ENCODE measurements around the gene VPS41. TPM values are rescaled to one million over a fixed set of nuclear protein-coding genes. Genes with fewer than 3 reads are reported as not detected.
A peak's percentile ranks its signal among the peaks of the same experiment; 100 is the strongest.

VPS41 gene
- total RNA-seq, 1 experiment from 2014 or later: 31.4 TPM

DNA sequence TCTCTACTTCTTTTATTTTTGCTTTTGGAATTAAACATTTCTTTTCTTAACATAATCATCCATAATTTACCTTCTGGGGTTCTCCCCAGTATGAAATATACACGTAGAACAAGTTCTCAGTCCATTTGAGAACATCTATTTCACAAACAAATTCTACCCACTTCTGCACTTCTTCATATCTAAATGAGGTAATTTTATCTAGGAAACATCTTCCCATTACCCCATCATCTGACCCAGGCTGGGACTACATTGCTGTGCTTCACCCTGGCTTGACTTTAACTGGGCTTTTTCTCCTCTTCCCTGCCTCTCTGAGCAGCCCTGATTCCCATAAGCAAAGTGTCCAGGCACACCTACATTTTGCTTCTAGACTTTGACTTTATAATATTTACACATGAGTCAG, 234.5 kb downstream of the VPS41 start:
- Mint-ChIP-seq H3K4me3 (ENCODE audit: unreplicated experiment) (no peak overlapping the region), H3K36me3 (ENCODE audit: insufficient read depth, unreplicated experiment) (no peaks in the 10 kb centered on the region), H3K27me3 (ENCODE audit: insufficient read depth, unreplicated experiment) (no peaks in the 10 kb centered on the region), H3K9me3 (ENCODE audit: unreplicated experiment) (no peaks in the 10 kb centered on the region), H3K4me1 (ENCODE audit: insufficient read depth, unreplicated experiment) (peaks cover 34% of the 10 kb centered on the region), H3K27ac (ENCODE audit: low read depth, unreplicated experiment) (peak overlapping the region; percentile 76)
- TF ChIP-seq, protein P1, sequence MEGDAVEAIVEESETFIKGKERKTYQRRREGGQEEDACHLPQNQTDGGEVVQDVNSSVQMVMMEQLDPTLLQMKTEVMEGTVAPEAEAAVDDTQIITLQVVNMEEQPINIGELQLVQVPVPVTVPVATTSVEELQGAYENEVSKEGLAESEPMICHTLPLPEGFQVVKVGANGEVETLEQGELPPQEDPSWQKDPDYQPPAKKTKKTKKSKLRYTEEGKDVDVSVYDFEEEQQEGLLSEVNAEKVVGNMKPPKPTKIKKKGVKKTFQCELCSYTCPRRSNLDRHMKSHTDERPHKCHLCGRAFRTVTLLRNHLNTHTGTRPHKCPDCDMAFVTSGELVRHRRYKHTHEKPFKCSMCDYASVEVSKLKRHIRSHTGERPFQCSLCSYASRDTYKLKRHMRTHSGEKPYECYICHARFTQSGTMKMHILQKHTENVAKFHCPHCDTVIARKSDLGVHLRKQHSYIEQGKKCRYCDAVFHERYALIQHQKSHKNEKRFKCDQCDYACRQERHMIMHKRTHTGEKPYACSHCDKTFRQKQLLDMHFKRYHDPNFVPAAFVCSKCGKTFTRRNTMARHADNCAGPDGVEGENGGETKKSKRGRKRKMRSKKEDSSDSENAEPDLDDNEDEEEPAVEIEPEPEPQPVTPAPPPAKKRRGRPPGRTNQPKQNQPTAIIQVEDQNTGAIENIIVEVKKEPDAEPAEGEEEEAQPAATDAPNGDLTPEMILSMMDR (IDR thresholded peaks at IDR 0.05; ENCODE audit: unreplicated experiment): no peak
- DNase-seq (ENCODE audit: unreplicated experiment): no peak
- BruUV-seq (replicated peaks): no TSS peak
- intact Hi-C loops (cut with micrococcal nuclease): loop anchor here (5.0 kb wide), 1 partner anchor 73 kb away; no protein-coding TSS in a partner anchor
- POLR2A ChIA-PET: interaction anchor here (0.5 kb wide), 1 partner anchor 1017 kb away, joined by 4 read pairs; no protein-coding TSS in a partner anchor
- CTCF ChIA-PET: interaction anchor here (0.6 to 0.8 kb wide), 2 partner anchors 16 to 224 kb away, joined by 3 read pairs; no protein-coding TSS in a partner anchor

DNA sequence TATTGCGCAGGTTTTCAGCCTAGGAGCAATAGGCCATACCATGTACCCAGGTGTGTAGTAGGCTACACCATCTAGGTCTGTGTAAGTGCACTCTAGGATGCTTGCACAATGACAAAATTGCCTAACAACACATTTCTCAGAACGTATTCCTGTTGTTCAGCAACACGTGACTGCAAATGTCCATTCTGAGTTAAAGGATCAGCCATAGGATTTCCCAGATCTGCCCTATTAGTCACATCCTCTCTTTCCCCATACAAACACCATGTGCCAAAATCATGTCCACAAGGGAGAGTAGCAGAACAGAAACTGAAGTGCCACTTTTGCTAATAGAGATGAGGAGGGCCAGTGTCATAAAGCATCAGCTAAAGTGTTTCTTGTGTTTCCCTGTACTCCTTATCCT, 235.2 kb downstream of the VPS41 start:
- Mint-ChIP-seq H3K36me3 (ENCODE audit: insufficient read depth, unreplicated experiment) (no peaks in the 10 kb centered on the region), H3K27ac (ENCODE audit: low read depth, unreplicated experiment) (peak overlapping the region; percentile 76), H3K4me1 (ENCODE audit: insufficient read depth, unreplicated experiment) (peaks cover 27% of the 10 kb centered on the region), H3K27me3 (ENCODE audit: insufficient read depth, unreplicated experiment) (no peaks in the 10 kb centered on the region), H3K4me3 (ENCODE audit: unreplicated experiment) (no peak overlapping the region), H3K9me3 (ENCODE audit: unreplicated experiment) (no peaks in the 10 kb centered on the region)
- POLR2A ChIA-PET: no interaction called here
- TF ChIP-seq, protein P1 (IDR thresholded peaks at IDR 0.05; ENCODE audit: unreplicated experiment): no peak
- peak; percentile 99 for DNase-seq (ENCODE audit: unreplicated experiment)
- intact Hi-C loops (cut with micrococcal nuclease): loop anchor here (5.0 kb wide), 1 partner anchor 74 kb away; no protein-coding TSS in a partner anchor
- BruUV-seq (replicated peaks): no TSS peak
- CTCF ChIA-PET: interaction anchor here (0.6 to 1.9 kb wide), 3 partner anchors 13 to 306 kb away, joined by 3 to 9 read pairs (median 3); no protein-coding TSS in a partner anchor

Other genes with a start within 250 kb of the VPS41 start
- 0.19 and 0.25 TPM in 2 replicates for gene POU6F2, start 68.7 kb upstream of the VPS41 start, total RNA-seq (2022)